NCI-H1105 (cell line): ENCODE measurements around the gene SLC52A1.
A peak's percentile ranks its signal among the peaks of the same experiment; 100 is the strongest.
"Not testable (repeated sequence)": the region's sequence is repeated elsewhere in the genome, so short reads cannot be mapped to it uniquely, and the experiment has no call there.

Experiments
- DNase-seq: peaks from one replicate; lab custom pipeline; 2025; lab: John Stamatoyannopoulos, UW

The SLC52A1 gene

DNA sequence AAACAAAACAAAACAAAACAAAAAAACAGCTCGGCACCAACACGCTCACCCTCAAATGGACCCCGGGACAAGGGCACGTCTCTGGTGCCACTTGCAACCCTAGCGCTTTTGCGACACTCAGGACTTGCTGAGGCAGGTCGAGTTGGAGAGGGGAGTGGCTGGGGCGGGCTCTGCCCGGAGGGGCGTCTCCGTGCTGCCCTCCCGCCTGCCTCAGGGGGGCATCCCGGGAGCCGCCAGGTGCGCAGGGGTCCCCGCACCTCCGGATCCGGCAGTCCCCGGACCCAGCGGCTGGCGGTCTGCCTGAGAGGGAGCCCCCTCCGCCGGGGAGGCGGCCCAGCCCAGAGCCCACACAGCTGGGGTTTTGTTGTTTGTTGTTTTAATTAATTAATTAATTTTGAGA, at the start of gene SLC52A1:
Gene SLC52A1 (minus strand): TSS at position 112 of the 400 bp plus-strand sequence. CDS start 820 bp downstream, outside the sequence.
- DNase-seq, result peak; percentile 60

DNA sequence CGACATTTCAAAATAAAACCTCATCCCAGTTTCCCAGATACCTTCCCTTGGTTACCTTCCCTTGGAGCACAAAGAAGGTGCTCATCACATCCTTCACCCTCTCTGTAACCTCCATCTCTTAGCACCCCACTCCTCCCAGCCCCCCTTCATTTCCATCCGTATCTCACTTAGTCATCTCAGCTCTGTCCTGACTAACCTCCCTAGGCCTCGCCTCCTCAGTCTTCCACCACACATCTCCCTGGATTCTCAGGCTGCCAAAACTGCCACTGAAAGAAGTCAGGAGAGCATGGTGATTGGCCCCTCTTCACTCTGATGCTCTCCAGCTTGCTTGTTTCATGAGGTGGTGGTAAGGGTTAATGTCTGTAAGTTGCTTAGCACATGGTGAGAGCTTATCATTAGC, 45.4 kb upstream of the SLC52A1 start:
- no peak for DNase-seq

DNA sequence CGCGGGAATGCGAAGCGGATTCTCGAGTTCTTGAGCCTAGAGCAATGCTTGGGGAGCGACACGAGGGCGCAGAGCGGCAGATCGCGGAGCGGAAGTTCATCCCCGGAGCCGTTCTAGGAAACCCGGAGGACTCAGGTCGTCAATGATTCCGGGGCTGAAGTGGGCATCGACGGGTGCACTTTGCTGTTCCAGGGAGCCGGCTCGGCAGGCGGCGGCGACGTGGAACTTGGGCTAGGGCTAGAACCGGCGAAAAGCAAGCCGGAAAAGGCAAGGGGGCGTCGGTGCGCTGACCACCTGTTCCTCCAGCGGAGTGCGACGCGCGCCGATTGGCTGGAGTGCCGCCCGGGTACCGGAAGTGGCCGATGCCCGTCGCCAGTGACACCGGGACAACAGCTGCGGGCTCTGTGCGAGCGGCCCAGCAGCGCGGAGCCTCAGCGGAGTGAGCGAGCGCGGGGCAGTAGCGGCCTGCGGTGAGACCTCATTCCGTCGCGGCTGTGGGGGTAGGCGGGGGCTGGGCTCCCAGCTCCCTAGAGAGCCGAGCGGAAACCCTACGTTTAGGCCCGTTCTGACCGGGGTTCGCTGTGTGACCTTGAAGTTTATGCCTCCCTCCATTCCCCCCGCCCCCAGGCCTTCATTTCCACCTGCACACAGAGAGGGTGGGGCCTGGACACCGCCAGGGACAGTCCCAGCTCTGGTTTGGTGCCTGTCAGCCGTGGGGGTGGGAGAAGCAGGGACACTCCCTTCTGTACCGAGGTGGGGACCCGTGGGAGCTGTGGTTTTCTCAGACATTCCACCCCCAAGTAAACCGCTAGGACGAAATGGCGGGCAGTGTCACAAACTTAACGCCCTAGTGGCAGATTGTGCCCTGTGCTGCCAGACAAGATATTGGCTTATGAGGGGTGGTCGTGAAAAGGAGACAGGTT, 43.1 kb upstream of the SLC52A1 start, which contains the start of gene ZFP3:
Gene ZFP3 (plus strand): TSS at position 362 of the 923 bp plus-strand sequence. CDS start 13,038 bp downstream, outside the sequence.
- peak; percentile 92 for DNase-seq

DNA sequence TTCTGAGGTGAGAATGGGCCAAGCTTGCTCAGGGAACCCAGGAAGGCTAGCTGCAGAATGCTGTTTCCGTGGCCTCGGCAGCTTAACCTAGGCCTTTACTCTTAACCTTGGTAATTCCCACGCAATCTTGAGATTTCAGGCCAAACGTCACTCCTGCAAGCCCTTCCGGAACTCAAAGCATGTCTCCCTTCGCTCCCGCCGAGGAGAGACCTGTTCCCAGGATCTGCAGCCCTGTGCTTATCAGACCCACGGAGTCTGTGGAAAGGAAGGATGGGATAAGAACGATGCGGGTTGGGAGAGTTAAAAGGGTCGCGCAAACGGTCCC, 42.5 kb upstream of the SLC52A1 start:
- no peak for DNase-seq

DNA sequence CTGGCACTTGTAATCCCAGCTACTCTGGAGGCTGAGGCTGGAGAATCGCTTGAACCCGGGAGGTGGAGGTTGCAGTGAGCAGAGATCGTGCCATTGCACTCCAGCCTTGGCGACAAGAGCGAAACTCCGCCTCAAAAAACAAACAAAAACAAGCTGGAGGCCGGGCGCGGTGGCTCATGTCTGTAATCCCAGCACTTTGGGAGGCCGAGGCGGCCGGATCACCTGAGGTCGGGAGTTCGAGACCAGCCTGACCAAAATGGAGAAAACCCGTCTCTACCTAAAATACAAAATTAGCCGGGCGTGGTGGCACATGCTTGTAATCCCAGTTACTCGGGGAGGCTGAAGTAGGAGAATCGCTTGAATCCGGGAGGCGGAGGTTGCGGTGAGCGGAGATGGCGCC, 42.0 kb upstream of the SLC52A1 start:
- not testable (repeated sequence) for DNase-seq

DNA sequence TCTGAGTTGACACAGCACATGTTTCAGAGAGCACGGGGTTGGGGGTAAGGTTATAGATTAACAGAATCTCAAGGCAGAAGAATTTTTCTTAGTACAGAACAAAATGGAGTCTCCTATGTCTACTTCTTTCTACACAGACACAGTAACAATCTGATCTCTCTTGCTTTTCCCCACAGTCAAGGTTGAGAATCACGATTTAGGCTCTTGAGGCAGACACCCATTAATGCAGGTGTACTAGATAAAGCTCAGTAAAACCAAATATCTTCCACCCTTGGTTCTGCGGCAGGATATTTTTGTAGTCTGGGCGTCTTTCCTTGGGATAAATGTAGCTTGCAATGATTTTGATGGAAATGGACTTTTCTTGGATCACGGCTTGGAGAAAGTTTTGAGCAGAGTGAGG, 40.2 kb upstream of the SLC52A1 start:
- DNase-seq, result not testable (repeated sequence)

DNA sequence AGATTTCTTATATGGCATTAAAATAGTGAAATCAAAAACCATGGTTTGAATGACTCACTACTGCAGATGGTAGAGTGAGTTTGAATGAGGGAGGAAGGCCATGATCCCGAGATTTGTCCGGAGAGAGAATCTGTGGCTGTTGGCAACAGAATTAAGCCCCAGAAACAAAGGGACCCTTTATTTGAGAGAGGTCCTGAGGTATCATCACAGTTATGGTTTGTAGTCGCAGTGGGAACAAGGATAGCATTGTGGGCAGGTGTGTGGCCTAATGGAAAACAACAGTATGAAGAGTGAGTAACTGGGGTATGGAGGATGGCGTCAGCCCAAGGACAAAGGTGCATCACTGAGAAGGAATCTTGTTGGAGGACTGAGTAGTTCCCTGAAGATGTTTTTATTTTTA, 34.5 kb upstream of the SLC52A1 start:
- DNase-seq, result no peak

DNA sequence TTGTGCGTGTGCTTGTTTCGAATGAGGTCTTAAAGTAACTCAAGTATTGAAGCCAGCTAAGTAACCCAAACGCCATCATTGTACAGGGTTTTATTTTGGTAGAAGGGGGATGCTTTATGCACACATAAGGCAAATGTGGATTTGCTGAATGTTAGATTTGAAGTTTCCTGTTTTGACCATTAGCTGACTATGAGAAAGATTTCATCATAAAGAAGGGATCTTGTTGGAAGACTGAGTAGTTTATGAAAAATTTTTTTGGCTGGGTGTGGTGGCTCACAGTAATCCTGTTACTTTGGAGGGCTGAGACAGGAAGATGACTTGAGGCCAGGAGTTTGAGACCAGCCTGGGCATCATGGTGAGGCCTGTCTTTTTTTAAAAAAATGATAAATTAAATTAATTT, 33.0 kb upstream of the SLC52A1 start:
- no peak for DNase-seq

DNA sequence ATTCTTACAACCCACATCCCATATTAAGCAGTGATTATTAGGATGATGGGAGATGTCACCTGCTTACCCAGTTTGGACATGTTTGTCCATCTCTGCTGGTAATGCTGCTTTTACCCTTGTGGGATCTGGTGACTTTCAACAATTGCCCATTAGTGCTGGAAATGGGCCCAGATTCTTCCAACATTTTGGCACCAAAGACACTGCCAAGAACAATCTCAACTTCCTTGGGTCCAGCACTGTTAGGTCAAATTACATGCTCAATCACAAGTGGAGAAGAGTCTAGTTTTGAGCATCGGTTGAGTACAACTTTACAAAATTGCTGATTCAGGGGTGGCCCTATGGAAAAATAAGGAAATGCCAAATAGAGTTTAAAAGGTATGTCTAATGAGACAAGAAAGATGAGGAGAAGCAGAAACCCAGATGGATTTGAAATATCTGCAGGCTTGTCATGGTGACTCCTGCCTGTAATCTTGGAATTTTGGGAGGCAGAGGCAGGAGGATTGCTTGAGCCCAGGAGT, 30.1 kb upstream of the SLC52A1 start:
- DNase-seq, result no peak

DNA sequence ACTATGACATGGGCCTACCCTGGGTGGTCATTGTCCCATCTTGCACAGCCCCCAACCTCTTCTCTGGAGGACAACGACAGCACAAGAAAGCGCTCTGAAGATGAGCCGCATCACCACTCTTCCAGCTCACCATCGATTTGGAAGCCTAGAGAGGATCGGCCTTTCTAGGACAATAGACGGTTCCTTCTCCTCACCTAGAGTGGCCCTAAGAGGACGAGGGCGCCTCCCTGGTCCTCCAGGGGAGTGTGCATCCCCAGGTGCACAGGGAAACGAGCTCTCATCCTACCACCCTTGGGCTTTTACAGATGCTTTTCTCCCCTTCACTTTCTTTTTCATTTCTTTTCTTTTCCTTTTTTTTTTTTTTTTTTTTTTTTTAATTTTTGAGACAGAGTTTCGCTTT, 20.3 kb upstream of the SLC52A1 start:
- DNase-seq, result no peak

DNA sequence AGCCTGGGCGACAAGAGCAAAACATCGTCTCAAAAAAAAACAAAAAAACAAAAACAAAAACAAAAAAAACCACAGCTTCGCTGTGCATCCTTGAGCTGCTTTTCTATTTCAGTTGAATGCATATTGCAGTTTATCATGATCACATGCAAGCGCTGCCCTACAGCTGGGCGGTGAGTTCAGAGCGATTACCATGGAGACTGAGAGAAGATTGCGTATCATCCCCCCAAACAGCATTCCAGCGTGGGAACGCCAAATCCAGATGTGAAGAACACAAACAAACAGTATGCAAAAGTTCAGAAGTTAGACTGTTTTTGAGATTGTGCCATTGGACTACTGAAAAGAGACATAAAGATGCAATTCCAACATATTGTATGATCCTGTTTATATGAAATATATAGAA, 15.1 kb upstream of the SLC52A1 start:
- no peak for DNase-seq

DNA sequence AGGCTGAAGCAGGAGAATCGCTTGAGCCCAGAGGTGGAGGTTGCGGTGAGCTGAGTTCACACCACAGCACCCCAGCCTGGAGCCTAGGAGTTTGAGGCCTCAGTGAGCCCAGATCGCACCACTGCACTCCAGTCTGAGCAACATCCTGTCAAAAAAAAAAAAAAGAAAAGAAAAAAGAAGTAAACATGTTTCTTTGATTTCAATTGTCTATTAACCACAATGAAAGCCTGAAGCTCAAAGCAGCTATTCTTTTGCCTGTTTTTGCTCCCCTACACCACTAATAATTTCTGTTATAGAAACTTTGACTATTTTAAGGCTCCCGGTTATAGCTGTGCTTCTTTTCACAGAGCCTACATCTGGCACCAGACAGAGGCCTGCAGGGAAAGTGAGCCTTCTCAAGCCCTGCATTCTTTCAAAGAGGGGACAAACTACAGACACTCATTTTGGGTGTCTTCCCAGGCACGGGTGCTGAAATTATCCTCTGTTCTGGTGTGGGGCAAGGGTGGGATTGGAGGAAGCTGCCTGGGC, 14.2 kb upstream of the SLC52A1 start:
- DNase-seq, result no peak

DNA sequence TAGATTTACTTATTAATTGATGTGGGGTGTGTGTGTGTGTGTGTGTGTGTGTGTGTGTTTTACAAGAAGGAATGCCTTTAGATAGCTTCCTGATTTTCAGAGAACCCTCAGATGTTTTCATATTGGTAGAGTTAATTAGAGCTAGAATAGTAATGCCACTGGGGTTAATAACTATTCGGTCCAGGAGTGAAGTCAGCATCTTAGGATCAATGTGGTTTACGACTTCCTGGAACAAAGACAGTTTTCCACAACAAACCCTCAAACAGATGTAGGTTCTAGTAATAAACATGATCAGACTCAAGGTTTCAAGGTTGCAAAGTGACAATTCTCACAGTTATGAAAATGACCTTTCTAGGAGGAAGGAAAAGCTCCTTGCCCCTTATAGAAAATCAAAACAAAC, 12.2 kb upstream of the SLC52A1 start:
- DNase-seq, result no peak

DNA sequence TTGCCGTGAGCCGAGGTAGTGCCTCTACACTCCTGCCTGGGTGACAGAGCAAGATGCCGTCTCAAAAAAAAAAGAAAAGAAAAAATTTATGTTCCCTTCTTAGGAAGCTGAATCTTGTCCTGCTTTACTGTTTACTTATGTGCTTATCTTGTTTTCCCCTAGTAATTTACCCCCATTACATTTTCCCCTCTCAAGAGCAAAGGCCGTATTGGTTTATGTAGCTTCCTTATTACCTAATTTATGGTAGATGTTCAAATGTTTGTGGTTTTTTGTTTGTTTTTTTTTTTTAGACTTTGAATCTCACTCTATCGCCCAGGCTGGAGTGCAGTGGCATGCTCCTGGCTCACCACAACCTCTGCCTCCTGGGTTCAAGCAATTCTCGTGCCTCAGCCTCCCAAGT, 10.3 kb upstream of the SLC52A1 start:
- DNase-seq, result no peak

DNA sequence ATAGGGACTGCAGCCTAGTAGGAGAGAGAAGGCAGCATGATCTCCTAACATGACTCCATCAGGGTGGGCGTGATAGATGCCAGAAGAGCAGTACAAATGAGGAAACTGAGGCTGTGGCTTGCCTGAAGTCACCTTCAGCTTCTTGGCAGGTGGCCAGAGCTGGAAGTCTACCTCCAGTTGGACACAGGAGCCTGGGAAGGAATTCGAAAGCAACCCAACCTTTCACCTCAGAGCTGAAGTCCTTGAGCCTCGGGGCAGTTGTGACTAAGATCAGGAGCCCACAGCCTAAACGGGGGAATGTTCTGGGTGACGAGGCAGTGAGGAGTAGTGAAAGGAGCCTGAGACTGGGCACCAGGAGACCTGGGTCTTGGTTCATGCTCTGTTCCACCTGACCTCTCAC, 9.4 kb upstream of the SLC52A1 start:
- no peak for DNase-seq

DNA sequence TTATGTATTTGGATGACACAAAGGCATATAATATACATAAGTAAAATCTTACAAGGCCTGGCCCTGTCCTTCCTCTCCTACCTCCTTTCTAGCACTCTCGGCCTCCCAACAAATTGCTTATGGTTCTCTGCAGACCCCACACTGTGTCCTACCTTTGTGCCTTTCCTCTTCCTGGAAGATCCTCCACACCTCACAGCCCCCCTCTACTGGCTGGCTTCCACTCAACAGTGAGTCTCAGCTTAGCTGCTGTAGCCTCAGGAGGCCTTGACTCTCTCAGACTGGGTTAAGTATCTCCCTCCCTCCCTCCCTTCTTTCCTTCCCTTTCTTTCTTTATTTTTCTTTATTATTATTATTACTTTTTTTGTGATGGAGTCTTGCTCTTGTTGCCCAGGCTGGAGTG, 8.3 kb upstream of the SLC52A1 start:
- no peak for DNase-seq

DNA sequence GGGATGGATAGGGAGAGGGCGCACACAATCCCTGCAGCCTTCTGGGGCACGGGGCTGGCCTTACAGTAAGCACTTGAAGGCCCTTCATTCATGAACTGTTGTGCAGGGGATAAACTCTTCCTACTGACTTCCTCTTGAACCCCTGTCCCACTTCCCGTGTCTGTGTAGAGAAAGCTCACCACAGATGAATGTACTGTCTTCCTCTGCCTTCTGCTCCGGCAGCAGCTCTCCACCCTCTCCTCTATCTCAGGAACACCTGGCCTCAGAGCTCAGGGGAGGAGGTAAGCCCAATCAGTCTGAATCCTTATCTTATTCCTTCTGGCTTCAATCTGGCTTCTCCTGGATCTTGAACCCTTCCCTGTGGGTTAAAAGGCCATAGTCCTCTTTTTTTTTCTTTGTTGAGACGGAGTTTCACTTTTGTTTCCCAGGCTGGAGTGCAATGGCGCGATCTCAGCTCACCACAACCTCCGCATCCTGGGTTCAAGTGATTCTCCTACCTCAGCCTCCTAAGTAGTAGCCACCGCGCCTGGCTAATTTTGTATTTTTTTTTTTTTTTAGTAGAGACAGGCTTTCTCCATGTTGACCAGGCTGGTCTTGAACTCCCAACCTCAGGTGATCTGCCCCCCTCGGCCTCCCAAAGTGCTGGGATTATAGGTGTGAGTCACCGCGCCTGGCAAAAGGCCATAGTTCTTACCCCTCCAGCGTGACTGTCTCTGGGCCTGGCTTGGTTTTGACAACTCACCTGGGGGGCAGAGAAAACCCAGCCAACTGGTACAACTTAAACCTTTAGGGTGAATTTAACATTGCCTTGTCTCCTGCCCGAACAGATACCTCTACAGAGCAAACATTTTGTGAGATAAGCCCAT, 7.2 kb upstream of the SLC52A1 start:
- no peak for DNase-seq

DNA sequence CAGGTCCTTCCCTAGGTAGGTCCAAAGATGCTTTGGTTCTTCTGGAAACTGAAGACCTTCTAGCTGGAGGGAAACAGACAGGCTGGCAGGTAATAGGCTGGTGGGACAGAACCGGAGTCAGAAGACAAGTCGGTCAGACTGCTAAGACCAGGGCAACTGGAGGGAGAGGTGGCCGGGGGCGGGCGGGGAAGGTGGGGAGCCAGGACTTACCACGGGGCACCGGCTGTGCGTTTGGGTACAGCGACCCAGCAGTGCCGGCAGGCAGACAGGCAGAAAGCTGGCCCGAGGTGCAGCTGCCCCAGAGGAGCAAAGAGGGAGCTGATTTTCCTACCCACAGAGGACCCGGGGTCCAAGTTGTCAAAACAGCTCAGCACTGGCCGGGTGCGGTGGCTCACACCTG, 575 bp downstream of the SLC52A1 start:
- DNase-seq, result no peak

DNA sequence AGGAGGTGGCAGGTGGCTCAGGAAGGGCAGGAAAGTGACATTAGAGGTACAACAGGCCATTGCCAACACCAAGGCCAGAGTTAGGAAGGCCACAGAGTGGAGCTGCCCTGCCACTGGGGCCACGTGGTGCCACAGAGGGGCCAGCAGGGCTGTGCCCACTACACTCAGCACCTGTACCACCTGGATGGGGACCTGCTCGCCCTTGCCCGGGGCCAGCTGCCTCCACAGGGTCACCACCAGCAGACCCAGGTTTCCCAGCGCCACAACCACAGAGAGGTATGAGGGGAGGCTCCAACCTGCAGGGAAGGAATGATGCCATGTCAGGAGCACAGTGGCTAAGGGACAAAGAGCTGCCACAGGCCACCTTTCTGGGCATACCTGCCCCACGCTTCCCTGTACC, 1.2 kb downstream of the SLC52A1 start:
- DNase-seq, result no peak

DNA sequence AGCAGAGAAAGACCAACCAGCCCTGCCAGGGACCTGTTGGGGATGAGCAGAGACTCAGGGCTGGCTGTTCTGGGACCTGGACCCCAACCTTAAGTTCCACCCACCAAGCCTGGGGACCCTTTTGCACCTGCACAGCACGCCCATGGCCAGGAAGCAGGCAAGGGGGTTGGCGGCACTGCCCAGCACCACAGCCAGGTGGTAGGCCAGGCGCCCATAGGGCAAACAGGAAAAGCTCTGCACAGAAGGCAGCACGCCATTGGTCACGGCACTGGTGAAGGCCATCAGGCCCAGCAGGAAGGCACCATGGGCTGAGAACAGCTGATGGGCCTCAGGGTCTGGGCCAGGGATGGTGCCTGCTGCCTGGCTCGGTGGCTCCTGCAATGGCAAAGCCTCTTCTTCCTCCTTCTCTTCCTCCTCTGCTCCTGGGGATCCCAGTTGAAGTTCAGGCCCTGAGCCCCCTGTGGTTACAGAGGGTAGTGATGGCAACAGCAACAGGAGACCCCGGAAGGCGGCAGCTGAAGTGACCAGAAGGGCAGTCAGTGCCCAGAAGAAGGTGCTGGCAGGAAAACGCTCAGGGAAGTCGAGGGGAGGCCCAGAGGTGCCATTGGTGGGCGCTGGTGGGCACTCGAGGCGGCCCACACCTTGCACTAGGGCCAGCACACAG, 1.7 kb downstream of the SLC52A1 start:
- no peak for DNase-seq

DNA sequence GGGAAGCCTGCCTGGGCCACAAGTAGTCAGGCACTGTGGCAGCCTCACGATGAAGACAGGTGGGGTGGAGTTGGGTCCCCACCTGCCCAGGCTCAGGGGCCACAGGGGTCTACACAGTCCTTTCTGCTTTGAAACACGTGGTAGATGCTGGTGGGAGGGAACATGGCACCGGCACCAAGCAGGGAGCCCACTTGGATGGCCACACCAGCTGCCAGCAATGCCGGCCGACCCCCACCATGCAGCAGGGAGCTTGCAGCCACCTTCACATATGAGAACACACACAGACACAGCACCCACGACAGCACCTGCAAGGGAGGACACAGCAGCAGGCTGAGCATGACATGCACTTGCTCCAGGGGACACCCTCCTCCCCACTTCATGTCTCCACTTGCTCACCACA, 2.4 kb downstream of the SLC52A1 start:
- DNase-seq, result no peak
